HUES48 (cell line): ENCODE data around the gene KCNQ2.
"Not testable (repeated sequence)": the region's sequence is repeated elsewhere in the genome, so short reads cannot be mapped to it uniquely, and the experiment has no call there.

ENCODE experiments used
- H3K27ac ChIP-seq: one replicate; pipeline ENCODE4 v1.7.0; 2013; ENCODE audit warnings: low read depth, low read length, inconsistent platforms
- H3K27me3 ChIP-seq: 2 replicates; pipeline ENCODE4 v1.6.1; 2013; ENCODE audit warnings: mild to moderate bottlenecking, low read length; ENCODE audit not compliant: control insufficient read depth, insufficient read depth
- H3K36me3 ChIP-seq: 2 replicates; pipeline ENCODE4 v1.6.1; 2013; ENCODE audit warnings: low read length; ENCODE audit not compliant: control insufficient read depth, insufficient read depth
- H3K4me1 ChIP-seq: 2 replicates; pipeline ENCODE4 v1.6.1; 2013; ENCODE audit warnings: mild to moderate bottlenecking, low read length; ENCODE audit not compliant: control insufficient read depth, insufficient read depth
- H3K4me3 ChIP-seq: 2 replicates; pipeline ENCODE4 v1.5.1; 2013; ENCODE audit warnings: mild to moderate bottlenecking, low read depth, low read length
- H3K9ac ChIP-seq: 2 replicates; pipeline ENCODE4 v1.6.1; 2013; ENCODE audit warnings: mild to moderate bottlenecking, low read depth, low read length, moderate library complexity
- H3K9me3 ChIP-seq: 2 replicates; pipeline ENCODE4 v1.6.1; 2013; ENCODE audit warnings: low read length; ENCODE audit not compliant: control insufficient read depth, insufficient read depth

The KCNQ2 gene

DNA sequence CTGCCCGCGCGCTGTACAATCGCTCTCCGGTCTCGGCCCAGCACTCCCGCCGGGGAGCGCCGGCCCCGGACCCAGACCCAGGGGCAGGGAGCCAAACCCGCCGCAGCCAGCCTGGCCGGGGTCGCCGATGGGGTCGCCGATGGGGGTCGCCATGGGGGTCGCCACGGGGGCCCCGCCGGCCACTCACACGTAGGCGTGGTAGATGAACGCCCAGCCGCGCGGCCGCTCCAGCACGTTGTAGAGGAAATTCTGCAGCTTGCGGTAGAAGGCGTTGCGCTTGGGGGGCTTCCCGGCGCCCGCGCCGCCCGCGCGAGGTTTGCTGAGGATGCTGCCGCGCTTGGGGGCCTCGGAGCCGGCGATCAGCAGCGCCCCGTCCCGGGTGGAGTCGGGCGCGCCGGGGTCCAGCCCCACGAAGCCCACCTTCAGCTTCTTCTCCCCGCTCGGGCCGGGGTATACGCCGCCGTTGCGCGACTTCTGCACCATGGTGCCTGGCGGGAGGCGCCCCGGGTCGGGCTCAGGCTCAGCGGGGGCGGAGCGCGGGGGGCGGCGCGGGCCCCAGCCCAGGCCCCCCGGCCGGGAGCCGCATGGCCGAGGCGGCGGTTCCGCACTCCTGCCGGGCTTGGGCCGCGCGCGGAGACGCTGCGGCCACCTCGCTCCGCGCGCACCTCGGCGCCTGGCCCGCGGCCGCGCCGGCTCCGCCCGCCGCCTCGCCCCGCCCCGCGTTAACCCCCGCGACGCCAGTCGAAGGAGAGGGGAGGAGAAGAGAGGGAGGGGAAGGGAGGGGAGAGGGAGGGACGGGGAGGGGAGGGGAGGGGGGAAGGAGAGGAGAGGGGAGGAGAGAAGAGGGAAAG lies at the start of gene KCNQ2:
Gene KCNQ2 (minus strand): TSS at position 675 of the 851 bp plus-strand sequence. CDS start 192 bp downstream, at position 483.
- H3K4me1 ChIP-seq = peaks cover 11% of the 10 kb centered on the region
- peak within 1 kb of the TSS; percentile 84 for H3K4me3 ChIP-seq
- H3K36me3 ChIP-seq = no peaks in the 10 kb centered on the region
- no peak within 1 kb of the TSS for H3K27ac ChIP-seq
- 0 out of 2 replicates have a peak within 1 kb of the TSS, but pooled peaks have one; percentile 30 for H3K9ac ChIP-seq
- no peaks in the 10 kb centered on the region for H3K9me3 ChIP-seq
- peaks cover 20% of the 10 kb centered on the region for H3K27me3 ChIP-seq

DNA sequence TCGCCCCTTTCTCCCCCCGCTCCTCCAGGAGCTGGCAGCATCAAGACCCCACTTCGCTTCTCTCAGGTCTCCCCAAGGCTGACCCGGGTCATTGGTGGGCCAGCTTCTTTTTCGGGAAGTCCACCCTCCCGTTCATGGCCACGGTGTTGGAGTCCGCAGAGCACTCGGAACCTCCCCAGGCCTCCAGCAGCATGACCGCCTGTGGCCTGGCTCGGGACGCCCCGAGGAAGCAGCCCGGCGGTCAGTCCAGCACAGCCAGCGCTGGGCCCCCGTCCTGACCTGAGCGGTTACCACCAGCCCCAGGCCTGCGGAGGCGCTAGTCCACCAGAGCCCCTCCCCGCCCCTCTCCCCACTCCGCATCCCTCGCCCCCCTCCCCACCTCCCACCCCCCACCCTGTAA lies 49.1 kb upstream of the KCNQ2 start:
- Histone ChIP-seq H3K9ac (peak overlapping the region; percentile 92), H3K9me3 (peaks cover 8% of the 10 kb centered on the region; the same call in 1 of the 2 replicates), H3K27ac (peak overlapping the region; percentile 91), H3K4me3 (peak overlapping the region; percentile 95), H3K36me3 (peaks cover 24% of the 10 kb centered on the region), H3K27me3 (peaks cover 3% of the 10 kb centered on the region; the same call in 1 of the 2 replicates), H3K4me1 (peaks cover 5% of the 10 kb centered on the region; the same call in 1 of the 2 replicates)

DNA sequence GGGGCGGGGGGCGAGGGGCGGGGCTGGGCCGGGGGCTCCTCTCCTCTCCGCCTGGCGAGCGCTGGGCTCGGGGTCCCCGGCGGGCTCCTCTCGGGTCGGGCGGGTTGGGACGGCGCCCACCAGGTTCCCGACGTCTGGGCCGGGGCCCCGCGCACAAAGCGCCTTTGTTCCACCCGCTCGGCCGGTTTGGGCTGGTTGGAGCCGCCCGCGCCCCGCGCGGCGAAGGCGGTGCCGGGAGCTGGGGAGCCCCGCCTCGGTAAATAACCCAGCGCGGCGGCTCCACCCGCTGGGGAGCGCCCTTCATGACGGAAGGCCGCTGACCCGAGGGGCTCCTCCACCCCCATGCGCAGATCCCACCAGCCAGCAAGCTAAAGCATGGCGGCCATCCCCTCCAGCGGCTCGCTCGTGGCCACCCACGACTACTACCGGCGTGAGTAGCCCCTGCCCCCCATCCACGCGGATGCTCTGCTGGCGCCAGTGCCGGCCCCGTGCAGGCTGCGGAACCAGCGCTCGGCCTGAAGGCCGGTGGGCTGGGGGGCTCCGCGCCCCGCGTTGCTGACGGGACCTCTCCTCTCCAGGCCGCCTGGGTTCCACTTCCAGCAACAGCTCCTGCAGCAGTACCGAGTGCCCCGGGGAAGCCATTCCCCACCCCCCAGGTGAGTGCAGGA lies 48.6 kb upstream of the KCNQ2 start:
- Histone ChIP-seq H3K36me3 (peaks cover 24% of the 10 kb centered on the region), H3K27me3 (peaks cover 3% of the 10 kb centered on the region; the same call in 1 of the 2 replicates), H3K4me1 (peaks cover 5% of the 10 kb centered on the region; the same call in 1 of the 2 replicates), H3K9ac (peak overlapping the region; percentile 92), H3K9me3 (peaks cover 8% of the 10 kb centered on the region; the same call in 1 of the 2 replicates), H3K27ac (peak overlapping the region; percentile 91), H3K4me3 (peak overlapping the region; percentile 95)

DNA sequence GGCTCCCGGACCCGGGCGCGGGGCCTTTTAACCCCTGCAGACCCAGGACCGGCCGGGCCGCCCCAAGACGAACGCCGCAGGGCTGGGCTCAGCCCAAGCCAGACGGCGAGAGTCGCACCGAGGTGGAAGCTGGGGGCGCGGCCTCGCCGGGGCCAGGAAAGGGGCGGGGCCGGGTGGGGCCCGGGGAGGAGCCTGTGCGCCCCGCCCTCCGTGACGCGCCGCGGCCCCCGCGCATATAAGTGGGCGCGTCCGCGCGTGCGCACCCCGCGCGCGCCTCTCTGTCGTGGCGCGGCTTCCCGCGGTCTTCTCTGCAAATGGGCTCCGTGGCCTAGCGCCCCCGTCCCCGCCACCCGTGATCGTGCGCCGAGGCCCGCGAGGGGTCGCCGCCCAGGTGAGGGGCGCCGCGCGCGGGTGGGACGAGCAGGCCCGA lies 48.1 kb upstream of the KCNQ2 start, which contains the start of gene PPDPF:
Gene PPDPF (plus strand): TSS at position 262 of the 430 bp plus-strand sequence. CDS start 544 bp downstream, outside the sequence.
- Histone ChIP-seq H3K4me3 (peak within 1 kb of the TSS; percentile 95), H3K36me3 (peaks cover 24% of the 10 kb centered on the region), H3K9ac (peak within 1 kb of the TSS; percentile 92), H3K4me1 (peaks cover 5% of the 10 kb centered on the region; the same call in 1 of the 2 replicates), H3K27ac (peak within 1 kb of the TSS; percentile 91), H3K9me3 (peaks cover 8% of the 10 kb centered on the region; the same call in 1 of the 2 replicates), H3K27me3 (peaks cover 3% of the 10 kb centered on the region; the same call in 1 of the 2 replicates)

DNA sequence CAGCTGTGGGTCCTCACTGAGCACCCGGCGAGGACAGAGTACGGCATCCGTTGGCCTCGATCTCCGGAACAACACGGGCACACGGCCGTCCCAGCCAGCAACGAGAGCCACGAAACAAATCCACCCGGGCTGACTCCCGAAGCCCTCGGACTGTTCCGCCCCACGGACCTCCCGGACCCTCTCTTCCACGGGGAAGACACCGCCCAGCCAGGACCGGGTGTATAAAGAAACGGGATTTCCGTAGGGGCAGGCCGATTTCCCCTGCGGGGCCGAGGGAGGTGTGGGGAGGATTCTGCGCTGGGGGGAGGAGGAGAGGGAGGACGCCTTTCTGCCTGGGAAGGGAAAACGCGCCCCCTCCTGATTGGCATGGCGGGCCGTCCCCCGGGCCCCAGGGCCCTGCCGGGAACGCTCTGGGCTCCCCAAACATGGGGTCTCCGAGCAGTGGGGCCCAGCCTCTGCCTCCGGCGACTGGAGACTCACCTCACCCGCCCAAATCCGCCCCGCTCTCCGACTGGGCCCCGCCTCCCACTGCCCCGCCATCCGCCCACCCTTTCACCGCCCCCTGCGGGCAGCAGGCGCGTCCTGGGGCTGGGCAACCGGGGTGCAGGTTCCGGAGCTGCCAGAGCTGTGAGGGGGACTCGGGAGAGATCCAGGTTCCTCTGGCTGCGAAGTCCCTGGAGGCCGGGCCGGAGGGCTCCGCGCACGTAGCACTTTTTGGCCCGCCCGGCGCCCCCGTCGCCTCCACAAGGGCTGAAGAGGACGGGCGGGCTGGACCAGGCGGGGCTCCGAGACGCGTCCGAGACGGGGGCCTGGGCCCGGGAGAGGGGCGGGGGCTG lies 47.4 kb upstream of the KCNQ2 start:
- H3K27ac ChIP-seq = peak overlapping the region; percentile 91

DNA sequence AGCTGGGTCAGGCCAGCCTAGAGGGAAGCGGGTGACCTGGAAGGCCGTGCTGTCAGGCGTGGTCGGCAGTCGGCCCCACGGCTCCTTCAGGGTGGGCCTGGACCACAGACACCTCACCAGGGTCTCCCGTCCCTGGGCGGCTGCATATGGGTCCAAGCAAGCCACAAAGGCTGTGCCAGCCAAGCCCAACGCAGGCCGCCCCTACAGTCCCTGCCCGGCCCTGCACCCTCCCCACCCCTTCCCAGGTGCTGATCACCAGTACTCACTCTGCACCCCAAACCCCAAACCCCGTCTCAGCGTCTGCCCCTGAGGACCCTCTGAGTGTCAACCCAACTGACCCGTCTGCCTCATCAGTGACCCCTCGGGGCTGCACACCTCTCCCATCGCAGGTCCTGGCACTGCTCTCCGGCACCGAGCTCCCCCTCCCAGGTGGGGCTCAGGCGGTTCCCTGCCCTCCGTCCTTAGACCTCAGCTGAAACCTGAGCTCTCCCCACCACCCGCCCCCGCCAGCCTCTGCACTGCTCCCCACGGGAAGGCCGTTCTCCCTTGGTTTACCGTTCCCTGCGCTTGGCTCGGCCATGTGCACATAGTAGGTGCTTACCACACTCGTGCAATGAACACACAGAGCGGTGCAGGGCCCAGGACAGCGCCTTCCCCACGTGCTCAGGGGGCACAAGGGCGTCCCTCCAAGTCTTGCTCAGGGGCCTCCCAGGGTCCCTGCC lies 46.7 kb upstream of the KCNQ2 start:
- peak overlapping the region; percentile 95 for H3K4me3 ChIP-seq
- H3K27me3 ChIP-seq = peaks cover 3% of the 10 kb centered on the region; the same call in 1 of the 2 replicates
- peaks cover 8% of the 10 kb centered on the region; the same call in 1 of the 2 replicates for H3K9me3 ChIP-seq
- H3K9ac ChIP-seq = 0 out of 2 replicates have a peak overlapping the region, but pooled peaks have one; percentile 20
- H3K27ac ChIP-seq = no peak overlapping the region
- peaks cover 5% of the 10 kb centered on the region; the same call in 1 of the 2 replicates for H3K4me1 ChIP-seq
- peaks cover 24% of the 10 kb centered on the region for H3K36me3 ChIP-seq

More for the DNA sequence above, 47.4 kb upstream of the KCNQ2 start:
- H3K36me3 ChIP-seq = peaks cover 24% of the 10 kb centered on the region
- H3K4me3 ChIP-seq = peak overlapping the region; percentile 95
- peaks cover 8% of the 10 kb centered on the region; the same call in 1 of the 2 replicates for H3K9me3 ChIP-seq
- H3K4me1 ChIP-seq = peaks cover 5% of the 10 kb centered on the region; the same call in 1 of the 2 replicates
- peaks cover 3% of the 10 kb centered on the region; the same call in 1 of the 2 replicates for H3K27me3 ChIP-seq
- peak overlapping the region; percentile 48; the same call in 1 of the 2 replicates for H3K9ac ChIP-seq

DNA sequence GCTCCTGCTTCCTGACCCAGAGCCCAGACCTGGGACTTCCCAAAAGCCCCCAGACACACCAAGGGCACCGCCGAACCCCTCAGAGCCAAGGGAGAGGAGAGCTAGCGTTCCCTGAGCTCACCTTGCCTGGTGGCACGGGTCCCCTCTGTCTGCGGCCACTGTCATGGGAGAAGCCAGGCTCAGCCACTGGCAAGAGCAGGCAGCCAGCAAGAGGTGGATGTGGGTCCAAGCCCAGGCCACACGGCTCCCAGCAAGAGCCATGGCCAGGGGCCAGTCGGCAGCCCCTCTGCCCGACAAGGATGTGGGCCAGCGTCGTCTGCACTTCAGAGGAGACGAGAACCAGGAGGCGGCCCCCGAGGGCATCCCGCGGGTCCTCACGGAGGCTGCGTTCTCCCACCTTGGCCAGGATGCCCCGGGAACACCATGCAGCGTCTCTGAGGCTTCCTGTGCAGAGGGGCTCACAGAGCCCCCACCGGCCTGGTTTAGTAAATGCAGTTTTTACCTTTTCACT lies 46.0 kb upstream of the KCNQ2 start:
- Histone ChIP-seq H3K27ac (no peak overlapping the region), H3K9ac (no peak overlapping the region), H3K4me3 (no peak overlapping the region; the same call in 1 of the 2 replicates), H3K27me3 (peaks cover 3% of the 10 kb centered on the region; the same call in 1 of the 2 replicates), H3K4me1 (peaks cover 5% of the 10 kb centered on the region; the same call in 1 of the 2 replicates), H3K36me3 (peaks cover 22% of the 10 kb centered on the region), H3K9me3 (peaks cover 5% of the 10 kb centered on the region; the same call in 1 of the 2 replicates)

DNA sequence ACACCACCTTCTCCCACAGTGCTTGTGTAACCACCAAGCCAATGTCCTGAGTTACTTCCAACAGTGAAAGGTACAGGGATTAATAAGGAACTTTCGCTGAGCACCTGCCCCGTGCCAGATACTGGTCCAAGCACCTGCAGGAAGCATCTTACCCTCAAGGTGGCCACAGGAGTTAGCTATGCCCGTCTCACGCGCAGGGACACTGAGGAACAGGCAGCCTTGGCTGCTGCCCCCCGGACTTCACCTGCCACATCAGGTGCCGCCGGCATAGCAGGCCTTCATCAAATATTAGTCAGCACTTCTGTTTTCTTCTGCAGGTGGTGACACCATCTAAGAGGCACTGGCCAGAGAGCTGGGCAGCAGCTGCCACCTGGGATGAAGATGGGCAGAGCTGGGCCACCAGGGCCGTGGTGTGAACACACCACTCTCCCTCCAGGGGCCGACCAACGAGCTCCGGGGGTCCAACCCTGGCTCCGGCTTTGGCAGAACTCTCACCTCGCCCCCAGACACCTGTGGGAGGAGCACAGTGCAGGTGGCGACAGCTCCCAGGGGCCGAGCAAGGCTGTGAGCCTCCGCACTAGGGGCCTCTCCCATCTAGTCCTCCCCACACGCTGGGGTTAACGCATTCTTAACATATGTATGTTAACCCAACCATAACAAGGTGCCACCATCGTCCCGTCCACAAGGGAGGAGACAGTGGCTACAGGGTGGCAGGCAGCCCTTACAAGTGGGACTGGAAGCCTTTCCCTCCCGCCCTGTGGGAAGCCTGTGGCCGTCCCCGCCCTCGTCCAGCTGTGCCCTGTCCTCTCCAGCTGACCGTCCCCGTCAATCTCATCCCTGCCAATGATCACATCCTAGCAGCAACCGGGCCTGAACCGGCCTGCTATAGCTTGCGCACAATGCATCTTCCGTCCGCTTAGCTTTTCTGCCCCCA lies 45.2 kb upstream of the KCNQ2 start:
- no peaks in the 10 kb centered on the region for H3K9me3 ChIP-seq
- peaks cover 3% of the 10 kb centered on the region; the same call in 1 of the 2 replicates for H3K27me3 ChIP-seq
- peaks cover 15% of the 10 kb centered on the region for H3K36me3 ChIP-seq
- H3K27ac ChIP-seq = no peak overlapping the region
- H3K4me1 ChIP-seq = peaks cover 5% of the 10 kb centered on the region; the same call in 1 of the 2 replicates
- H3K9ac ChIP-seq = no peak overlapping the region
- H3K4me3 ChIP-seq = no peak overlapping the region

DNA sequence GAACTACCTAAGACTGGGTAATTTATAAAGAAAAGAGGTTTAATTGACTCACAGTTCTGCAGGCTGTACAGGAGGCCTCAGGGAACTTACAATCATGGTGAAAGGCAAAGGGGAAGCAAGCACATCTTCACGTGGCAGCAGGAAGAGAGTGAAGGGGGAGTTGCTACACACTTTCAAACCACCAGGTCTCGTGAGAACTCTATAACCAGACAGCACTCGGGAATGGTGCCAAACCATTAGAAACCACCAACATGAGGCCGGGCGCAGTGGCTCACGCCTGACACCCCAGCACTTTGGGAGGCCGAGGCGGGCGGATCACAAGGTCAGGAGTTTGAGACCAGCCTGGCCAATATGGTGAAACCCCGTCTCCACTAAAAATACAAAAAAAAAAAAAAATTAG lies 42.1 kb upstream of the KCNQ2 start:
- not testable (repeated sequence) for H3K4me1 ChIP-seq, H3K9ac ChIP-seq, H3K27me3 ChIP-seq, H3K36me3 ChIP-seq, H3K9me3 ChIP-seq, H3K4me3 ChIP-seq, H3K27ac ChIP-seq
